Muscle layer of duodenum (tissue), 2 donors: ENCODE results near the gene ARL8A.
"Not testable (repeated sequence)": the region's sequence is repeated elsewhere in the genome, so short reads cannot be mapped to it uniquely, and the experiment has no call there.

ENCODE experiments used
- H3K27ac ChIP-seq: one replicate; pipeline ENCODE4 v1.7.0; 2013; ENCODE audit warnings: mild to moderate bottlenecking, low read length
- H3K27me3 ChIP-seq: one replicate; pipeline ENCODE4 v1.7.0; 2013; ENCODE audit warnings: low read depth, mild to moderate bottlenecking, control low read depth, low read length
- H3K36me3 ChIP-seq, 2 donors: one replicate each; pipeline ENCODE4 v1.7.0; 2013; ENCODE audit warnings: low read length in 2 of 2, control low read depth in 1 of 2, mild to moderate bottlenecking in 1 of 2; ENCODE audit not compliant: insufficient read depth in 2 of 2, control insufficient read depth in 1 of 2
- H3K4me1 ChIP-seq, 2 donors: one replicate each; pipeline ENCODE4 v1.7.0; 2013; ENCODE audit warnings: low read length in 2 of 2, mild to moderate bottlenecking in 2 of 2, control low read depth in 1 of 2, moderate library complexity in 1 of 2; ENCODE audit not compliant: insufficient read depth in 2 of 2, control insufficient read depth in 1 of 2
- H3K4me3 ChIP-seq, 2 donors: one replicate each; pipeline ENCODE4 v1.7.0; 2013; ENCODE audit warnings: low read length in 2 of 2, low read depth in 1 of 2, mild to moderate bottlenecking in 1 of 2
- H3K9me3 ChIP-seq, 2 donors: one replicate each; pipeline ENCODE4 v1.7.0; 2013; ENCODE audit warnings: low read length in 2 of 2, control low read depth in 1 of 2, mild to moderate bottlenecking in 1 of 2; ENCODE audit not compliant: control insufficient read depth in 1 of 2
- donor health status: healthy.

ARL8A gene

GRCh38 chr1:202170726-202171125, 26.2 kb upstream of the ARL8A start:
- Histone ChIP-seq H3K27me3 (no peaks in the 10 kb centered on the region), H3K4me3 (no peak overlapping the region), H3K9me3 (no peaks in the 10 kb centered on the region), H3K4me1 (peaks cover 0 to 7% of the 10 kb centered on the region in 2 donors), H3K36me3 (no peaks in the 10 kb centered on the region), H3K27ac (no peak overlapping the region)

GRCh38 chr1:202168861-202169260, 24.3 kb upstream of the ARL8A start:
- Histone ChIP-seq H3K27ac (no peak overlapping the region), H3K4me3 (no peak overlapping the region), H3K4me1 (peaks cover 0 to 7% of the 10 kb centered on the region in 2 donors), H3K9me3 (no peaks in the 10 kb centered on the region), H3K36me3 (no peaks in the 10 kb centered on the region), H3K27me3 (no peaks in the 10 kb centered on the region)

DNA sequence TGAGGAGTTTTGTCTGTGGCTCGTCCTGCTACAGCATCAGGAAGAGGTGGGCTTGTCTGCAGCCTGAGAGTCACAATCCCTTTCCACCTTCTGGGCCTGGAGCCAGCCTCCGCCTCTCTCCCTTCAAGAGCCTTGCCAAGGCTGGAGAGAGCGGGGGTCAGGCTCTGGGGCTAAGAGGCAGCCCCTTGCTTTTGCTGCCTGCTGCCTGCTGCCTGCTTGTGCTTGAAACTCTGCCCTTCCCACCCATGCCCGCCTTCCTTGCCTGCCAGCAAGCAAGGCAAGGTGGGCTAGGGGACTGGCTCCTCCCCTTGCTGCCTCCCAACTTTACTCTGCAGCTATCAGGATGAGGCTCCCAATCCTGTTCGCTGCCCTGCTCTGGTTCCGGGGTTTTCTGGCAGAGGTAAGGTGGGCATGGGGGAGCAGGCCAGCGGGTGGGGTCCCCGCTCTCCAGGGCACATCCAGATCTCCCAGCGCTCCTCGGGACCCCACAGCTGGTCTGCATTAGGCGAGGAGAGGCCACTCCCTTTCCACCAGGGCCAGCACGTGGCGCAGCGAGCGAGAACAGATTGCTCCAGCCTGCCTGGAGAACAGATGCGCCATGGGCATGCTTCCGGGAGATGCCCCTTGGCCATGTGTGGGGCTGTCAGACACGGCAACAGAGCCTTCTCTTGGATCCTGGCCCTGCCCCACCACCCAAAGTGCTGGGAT, 23.3 kb upstream of the ARL8A start:
- Histone ChIP-seq H3K4me1 (peaks cover 4 to 7% of the 10 kb centered on the region in 2 donors), H3K4me3 (no peak overlapping the region), H3K27ac (no peak overlapping the region)

GRCh38 chr1:202167054-202167453, 22.5 kb upstream of the ARL8A start:
- H3K27me3 ChIP-seq, H3K4me3 ChIP-seq, H3K27ac ChIP-seq, H3K9me3 ChIP-seq, H3K4me1 ChIP-seq, H3K36me3 ChIP-seq: not testable (repeated sequence)

More for the DNA sequence above, 23.3 kb upstream of the ARL8A start:
- Histone ChIP-seq H3K9me3 (no peaks in the 10 kb centered on the region), H3K36me3 (no peaks in the 10 kb centered on the region), H3K27me3 (no peaks in the 10 kb centered on the region)

DNA sequence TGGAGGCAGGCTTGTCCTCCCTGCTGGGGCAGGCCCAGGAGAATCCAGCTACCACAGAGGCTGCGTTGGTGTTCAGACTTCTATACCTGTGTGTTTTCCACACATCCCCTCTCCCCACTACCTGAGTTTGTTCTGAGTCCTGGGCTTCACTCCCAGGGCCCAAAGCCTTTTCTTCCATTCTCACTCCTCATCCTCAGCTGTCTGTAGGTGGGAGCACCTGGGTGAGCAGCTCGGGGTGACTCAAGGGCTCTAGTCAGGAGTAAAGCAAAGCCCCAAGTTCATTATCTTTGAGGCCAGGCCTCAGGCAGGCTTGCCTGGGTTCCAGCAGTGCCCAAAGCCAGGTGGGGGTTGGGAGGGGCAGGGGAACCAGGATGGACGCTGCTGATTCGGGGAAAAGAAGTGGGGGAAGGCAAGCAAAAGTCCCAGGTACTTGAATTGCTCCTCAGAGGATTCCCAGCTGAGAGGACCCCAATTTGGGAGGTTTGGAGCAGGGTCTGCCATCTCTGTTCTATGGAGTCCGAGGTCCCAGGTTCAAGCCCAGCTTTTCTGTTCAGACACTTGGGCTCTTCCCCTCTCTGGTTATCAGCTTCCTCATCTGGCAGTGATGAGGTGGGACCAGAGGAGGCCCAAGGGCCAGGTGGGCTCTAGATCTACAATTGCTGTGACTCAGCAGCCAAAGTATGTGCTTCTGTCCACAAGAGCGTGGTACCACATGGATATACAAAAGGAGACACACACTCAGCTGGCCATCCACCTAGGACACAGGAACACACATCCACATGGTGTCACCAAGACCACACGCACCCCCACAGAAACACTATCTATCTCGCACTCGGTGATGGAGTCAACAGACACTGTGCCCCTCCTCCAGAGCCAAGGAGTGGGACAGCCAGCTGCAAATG, 21.7 kb upstream of the ARL8A start:
- no peak overlapping the region for H3K27ac ChIP-seq
- no peaks in the 10 kb centered on the region for H3K9me3 ChIP-seq
- H3K27me3 ChIP-seq = no peaks in the 10 kb centered on the region
- no peaks in the 10 kb centered on the region for H3K36me3 ChIP-seq
- H3K4me1 ChIP-seq = peaks cover 7% of the 10 kb centered on the region in 2 donors
- no peak overlapping the region for H3K4me3 ChIP-seq

DNA sequence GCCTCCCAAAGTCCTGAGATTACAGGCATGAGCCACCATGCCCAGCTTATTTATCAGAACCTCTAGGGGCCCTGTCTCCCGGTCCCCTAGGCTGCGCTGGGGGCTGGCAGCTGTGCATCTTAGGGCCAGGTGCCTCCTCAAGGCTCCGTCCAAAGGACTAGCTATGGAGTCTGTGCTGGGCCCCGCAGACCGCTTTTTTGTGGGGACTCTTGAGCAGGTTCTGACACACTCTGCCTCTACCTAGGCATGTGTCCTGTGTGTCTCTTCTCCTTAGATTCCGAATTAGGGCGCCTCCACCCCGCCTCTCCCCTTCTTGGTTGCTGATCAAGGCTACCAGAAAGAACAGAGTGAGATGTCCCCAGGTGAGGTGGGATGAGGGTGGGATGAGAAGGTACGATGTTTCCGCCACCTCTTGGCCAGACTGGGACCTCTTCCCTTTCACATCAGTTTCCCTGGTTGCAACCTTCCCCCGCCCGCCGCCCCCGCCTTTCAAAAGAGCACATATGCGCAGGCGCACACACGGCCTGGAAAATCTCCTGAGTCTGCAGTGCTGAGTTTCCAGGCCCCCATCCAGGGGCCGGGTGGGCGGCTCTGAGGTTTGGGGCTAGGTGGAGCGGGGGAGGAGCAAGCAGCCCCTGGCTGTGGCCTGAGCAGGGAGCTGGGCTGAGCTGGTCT, 20.9 kb upstream of the ARL8A start:
- Histone ChIP-seq H3K36me3 (no peaks in the 10 kb centered on the region), H3K27me3 (no peaks in the 10 kb centered on the region), H3K9me3 (no peaks in the 10 kb centered on the region), H3K27ac (no peak overlapping the region), H3K4me3 (no peak overlapping the region), H3K4me1 (peaks cover 7% of the 10 kb centered on the region in 2 donors)

DNA sequence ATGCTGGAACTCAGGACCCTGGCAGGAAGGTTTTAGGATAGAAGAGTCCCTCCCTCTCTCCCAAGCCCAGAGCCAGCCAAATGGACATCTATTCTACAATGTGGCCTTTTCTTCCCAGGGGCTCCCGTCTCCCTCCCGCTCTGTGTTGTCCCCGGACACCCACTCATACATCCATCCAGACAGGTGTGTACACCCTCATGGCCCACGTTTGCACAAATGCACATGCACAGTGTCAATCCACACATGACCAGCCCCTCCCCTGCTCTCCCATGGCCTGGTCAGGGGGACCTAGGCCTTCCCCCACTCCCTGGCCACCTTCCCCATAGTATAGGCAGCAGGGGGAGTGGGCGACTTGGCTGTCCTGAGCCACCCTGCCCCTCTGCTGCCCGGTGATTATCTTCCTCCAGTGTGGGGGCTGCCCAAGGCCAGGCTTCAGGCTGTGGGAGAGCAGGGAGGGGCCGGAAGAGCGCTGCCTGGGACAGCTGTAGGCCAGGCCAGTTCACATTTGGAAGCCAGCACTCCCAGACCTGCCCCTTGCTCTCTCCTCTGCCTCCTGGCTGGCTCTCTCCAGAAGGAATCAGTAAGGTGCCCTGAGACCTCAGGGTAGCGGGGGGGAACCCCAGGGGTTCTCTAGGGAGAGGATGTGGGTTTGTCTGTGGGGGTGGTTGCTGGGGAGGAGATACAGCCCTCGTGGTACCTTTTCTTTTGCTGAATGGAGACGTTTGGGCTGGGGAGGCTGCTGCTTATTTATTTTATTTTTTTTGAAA, 19.9 kb upstream of the ARL8A start:
- Histone ChIP-seq H3K36me3 (no peaks in the 10 kb centered on the region), H3K4me1 (peaks cover 7% of the 10 kb centered on the region in 2 donors), H3K27ac (no peak overlapping the region)

DNA sequence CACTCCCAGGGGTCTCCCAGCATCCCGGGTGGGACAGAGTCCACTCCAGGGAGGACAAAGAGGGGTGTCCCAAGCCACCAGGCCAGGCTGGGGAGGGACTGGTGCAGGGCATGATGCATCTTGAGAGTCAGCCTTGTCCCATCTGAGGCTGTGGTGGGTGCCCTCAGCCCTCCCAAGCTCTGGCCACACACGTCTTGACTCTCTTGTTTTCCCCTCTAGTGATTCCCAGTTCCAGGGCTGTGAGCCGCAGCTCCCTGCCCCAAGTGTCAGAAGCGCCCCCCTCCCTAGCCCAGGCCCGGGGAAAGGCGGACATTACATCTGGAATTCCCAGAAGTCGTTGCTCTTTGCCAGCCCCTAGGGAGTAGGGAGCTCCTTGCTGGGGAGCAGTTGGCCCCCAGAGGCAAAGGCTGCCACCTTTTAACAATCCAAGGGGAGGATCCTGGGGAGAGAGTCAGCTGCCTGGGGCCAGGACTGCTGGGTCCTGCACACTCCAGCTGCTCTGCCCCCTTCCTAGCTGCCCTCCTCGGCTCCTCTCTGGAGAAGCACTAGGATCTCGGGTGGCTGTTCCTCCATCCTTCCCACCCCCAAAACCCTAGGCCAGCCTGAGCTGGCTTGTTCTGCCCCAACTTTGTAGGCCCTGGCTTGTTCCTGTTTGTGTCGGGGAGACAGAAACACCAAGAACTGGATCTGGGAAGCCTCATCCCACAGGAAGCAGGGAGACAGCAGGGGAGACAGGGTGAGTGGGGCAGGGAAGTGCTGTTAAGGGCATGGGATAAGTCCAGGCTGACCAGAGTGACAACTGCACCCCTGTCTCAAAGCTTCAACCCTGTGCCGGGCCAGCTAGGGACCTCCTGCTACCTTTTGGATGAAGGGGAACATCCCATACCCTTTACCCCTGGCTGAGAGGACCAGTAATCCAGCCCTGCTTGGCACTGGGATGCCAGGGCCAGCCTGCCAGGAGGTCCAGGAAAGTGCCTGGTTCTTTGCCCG, 19.0 kb upstream of the ARL8A start:
- Histone ChIP-seq H3K27ac (no peak overlapping the region), H3K4me1 (peaks cover 7% of the 10 kb centered on the region in 2 donors), H3K4me3 (no peak overlapping the region), H3K36me3 (no peaks in the 10 kb centered on the region), H3K27me3 (no peaks in the 10 kb centered on the region), H3K9me3 (no peaks in the 10 kb centered on the region)

More for the DNA sequence above, 19.9 kb upstream of the ARL8A start:
- no peak overlapping the region for H3K4me3 ChIP-seq
- H3K27me3 ChIP-seq = no peaks in the 10 kb centered on the region
- no peaks in the 10 kb centered on the region for H3K9me3 ChIP-seq

DNA sequence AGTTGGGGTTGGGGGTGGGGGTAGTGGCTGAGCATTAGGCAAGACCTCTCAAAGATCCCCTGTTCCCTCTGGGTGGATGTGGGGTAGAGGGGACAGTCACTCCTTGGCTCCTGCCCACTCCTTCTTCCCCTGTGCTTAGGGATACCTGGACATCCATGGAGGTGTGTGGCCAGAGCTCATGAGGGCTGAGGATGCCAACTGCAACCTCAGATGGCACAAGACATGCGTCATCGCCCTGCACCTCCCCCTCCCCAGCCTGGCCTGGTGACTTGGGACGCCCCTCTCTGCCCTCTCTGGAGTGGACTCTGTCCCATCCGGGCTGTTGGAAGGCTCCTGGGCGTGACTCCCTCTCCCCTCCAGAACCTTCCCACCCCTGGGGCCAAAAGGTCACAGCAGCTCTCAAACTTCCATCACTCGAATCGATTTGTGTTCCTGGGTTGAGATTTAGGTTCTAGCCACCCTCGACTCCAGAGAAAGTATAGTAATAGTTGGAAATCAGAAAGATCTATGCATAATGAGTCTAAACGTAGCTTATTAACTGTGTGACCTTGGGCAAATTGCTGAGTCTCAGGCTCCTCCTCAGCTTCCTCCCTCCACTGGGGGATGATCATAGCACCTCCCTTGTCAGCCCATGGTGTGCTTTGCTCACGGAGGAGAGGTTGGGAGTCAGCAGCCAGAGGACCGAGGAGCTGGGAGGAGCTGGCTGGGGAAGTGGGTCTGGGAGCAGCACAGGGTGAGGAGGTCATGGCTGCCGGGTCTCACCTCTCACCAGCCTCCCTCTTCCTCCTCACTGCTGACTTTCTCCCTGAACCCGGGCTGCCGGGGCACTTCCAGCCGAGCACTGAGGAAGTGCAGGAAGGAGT, 18.1 kb upstream of the ARL8A start:
- no peaks in the 10 kb centered on the region for H3K27me3 ChIP-seq
- H3K4me3 ChIP-seq = no peak overlapping the region
- H3K36me3 ChIP-seq = no peaks in the 10 kb centered on the region
- H3K4me1 ChIP-seq = peaks cover under 1 to 7% of the 10 kb centered on the region in 2 donors
- H3K9me3 ChIP-seq = no peaks in the 10 kb centered on the region
- H3K27ac ChIP-seq = no peak overlapping the region
